Fibroblast of the conjunctiva (primary cell): Measurements from ENCODE around the gene KANTR.
"Not testable (repeated sequence)": the region's sequence is repeated elsewhere in the genome, so short reads cannot be mapped to it uniquely, and the experiment has no call there.

ENCODE experiments used
- DNase-seq: peaks from one replicate; pipeline ENCODE4 v3.0.0-alpha.2; 2010; ENCODE audit warnings: low read depth

The KANTR gene

DNA sequence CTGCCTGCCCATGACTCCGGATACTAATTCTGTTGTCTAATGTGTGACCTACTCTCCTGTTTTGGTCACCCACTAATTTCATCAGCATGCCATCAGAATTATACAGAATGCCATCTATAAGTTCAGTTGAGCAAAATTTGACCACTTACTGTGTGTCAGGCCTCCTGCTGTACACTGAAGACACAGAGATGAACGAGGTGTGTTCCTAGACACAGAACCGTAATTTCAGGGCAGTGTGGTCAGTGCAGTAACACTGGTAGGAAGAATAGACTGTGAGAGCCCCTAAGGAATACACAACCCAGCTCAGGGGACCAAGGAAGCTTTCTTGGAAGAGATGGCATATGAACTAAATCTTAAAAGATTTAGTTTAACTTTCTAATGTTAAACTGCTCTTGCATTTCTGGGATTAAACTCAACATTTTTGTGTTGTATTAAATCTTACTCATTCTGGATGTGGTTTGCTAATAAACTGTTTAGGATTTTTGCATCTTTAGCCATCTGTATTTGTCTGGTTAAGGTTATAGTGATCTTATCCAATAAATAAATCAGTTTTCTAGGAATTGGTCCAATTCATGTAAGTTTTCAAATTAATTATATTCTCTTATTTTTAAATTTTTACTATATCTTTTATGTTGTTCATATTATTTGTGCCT, 34.3 kb downstream of the KANTR start:
- DNase-seq = no peak

DNA sequence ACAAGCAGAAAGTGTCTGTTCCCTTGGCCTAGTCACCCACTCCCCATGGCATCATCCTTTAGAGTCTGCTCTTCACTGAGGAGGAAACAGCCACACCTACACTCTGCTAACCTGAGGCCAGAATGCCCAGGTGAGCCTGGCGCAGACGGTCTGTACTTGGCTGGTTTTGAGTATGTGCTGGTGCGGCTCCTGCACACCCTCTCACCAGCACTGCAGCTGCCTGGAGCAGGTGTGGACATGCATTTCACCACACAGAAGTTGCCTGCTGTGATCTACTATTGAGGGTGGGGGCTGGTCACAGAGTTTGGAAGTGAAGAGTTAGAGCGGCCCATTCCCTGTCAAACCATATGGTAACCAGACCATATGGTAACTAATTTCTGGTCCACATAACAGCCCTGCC, 39.5 kb downstream of the KANTR start:
- no peak for DNase-seq

DNA sequence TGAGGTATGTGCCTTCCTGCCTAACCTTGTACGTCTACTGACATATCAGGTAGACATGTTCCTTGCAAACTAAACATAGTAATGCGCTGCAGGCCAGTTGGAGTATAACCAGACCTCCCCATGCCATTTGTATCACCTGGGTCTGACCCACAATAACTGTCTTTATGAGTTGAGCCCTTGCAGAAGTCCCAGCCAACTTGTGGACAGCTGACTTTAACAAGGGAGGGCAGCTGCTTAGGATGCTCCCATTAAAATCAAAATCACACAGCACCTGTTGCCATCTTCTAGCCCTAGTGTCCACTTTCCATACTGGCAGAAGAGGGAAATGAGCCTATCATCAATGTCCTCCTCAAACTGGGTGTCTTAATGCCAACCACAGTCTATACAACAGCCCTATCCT, 41.6 kb downstream of the KANTR start:
- DNase-seq = no peak

DNA sequence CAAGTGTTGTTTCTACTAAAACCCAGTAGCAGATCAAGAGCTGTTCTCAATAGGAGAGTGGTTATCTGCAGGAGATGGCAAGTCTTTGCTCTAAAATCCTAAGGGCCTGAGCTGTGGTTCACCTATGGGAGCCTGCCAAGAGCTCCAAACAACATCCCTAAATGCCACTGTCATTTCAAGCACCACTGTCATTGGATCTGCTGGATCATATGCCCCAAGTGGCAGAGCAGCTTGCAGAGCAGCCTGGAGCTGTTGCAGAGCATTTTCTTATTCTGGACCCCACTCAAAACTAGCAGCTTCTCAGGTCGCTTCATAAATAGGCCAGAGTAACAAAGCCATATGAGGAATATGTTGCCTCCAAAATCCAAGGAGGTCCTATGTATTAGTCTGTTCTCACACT, 59.6 kb downstream of the KANTR start:
- no peak for DNase-seq

DNA sequence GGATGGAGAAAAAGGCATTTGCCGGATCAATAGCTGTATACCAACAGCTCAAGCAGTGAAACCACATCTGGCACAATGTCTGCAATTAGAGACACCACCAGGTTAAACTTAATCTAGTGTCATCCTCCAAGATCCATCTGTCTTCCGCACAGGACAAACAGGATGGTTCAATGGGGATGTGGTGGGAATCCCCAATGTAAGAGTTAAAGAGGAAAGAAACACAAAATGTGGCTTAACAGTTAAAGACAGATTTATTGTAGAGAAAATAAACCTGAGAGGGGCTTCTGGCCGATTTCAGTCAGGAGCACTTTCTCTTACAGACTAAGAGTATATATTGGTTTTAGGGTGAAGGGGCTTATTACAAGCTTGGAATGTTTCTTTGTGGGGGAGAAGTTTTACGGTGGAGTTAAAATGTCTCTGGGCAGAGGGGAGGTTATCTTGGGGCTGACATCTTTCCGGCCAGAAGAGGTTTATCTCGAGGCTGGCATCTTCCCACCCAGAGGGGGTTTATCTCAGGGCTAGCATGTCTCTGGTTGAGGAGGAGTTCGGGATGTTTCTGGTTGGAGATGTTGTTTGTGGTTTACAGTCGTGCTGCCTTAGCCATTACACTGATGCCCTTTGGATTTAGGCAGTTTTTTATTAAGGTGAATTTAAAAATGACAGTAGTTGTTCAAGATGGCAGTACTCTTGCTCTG, 61.7 kb downstream of the KANTR start:
- no peak for DNase-seq

DNA sequence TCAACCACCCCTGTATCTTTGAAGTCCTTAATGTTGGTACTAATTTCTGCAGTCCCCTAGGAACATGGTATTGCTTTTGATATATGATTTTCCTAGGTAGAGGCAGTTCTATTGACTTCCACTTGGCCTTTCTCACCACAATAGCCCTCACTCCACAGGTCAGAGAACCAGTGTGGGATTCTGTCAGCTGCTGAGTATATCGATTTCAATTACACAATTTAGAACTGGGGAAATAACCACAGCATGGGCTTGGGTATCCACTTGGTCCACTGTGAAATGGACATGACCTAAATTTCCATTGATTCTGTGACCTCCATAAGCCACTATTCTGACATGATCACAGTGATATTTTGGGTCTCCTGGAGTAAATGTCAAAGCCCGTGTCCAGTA, 62.3 kb downstream of the KANTR start:
- DNase-seq = no peak

DNA sequence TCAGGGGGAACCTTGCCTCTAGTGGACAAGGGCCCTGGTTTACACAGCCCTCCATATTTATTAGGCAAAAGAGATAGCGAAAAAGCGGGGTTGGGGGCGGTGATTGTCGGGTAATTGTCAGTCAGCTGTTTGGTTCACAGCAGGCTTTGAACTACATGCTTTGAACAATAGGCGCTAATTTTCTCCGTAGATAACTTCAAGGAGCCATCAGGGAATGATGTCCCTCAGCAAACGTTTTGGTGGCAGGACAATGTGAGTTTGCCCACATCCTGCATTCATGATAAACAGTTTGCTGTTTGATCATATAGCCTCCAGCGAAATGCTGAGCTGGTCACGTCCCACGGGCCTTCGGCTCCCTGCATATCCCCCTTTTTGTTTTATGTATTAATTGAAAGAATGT, 65.2 kb downstream of the KANTR start:
- no peak for DNase-seq

DNA sequence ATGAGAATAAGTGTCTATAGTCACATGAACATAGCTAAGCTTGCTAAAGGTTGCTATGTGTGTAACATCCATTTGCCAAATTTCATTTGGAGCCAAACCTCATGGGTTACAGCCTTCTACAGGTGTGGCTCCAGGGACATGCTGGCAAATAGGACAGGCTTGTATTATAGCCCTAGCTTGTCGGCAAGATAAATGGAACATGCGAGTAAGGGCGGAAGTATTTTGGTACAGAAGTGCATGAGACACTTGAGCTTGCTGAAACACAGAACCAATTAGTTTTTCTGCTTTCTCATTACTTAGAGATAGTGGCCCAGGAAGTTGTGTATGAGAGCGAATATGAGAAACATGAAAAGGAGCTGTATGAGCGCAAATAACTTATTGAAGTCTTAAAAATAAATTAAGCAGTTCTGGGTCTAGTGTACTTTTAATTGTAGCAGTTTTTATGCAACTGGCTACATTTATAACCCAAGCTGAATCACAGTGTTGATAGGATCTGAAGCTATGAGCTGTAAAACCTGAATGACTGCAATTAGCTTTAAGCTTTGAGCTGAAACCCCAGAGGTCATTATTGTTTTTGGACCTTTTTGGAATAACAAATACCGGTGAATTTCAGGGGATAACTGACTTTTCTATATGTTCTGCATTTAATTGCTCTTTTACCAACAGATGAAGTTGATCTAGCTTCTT, 66.5 kb downstream of the KANTR start:
- DNase-seq = no peak

DNA sequence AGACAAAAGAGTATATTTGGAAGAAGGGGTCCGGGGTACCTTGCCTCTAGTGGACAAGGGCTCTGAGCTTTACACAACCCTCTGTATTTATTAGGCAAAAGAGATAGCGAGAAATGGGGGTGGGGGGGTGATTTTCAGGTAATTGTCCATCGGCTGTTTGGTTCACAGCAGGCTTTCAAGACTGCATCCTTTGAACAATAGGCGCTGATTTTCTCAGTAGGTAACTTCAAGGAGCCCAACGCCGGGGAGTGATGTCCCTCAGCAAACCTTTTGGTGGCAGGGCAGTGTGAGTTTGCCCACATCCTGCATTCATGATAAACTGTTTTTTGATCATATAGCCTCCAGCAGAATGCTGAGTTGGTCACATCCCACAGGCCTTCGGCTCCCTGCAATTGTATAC, 69.5 kb downstream of the KANTR start:
- no peak for DNase-seq

DNA sequence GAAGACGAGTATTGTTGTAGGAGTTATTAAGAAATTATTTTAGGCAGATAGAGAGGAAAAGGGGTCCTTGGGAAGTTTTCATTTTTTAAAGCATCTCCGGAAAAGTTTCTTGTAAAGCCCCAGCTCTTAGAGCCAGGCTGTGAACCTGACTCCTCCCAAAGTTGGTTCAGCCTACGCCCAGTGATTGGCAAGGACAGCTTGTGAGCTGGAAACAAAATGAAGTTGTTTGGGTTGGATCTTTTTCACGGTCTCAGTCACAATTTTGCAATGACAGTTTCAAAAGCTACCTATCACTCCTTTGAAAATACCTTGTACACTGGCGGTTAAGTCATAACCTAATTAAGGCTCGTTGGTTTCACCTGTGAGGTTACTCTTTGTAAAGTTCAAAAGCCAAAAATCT, 70.6 kb downstream of the KANTR start:
- DNase-seq = not testable (repeated sequence)

DNA sequence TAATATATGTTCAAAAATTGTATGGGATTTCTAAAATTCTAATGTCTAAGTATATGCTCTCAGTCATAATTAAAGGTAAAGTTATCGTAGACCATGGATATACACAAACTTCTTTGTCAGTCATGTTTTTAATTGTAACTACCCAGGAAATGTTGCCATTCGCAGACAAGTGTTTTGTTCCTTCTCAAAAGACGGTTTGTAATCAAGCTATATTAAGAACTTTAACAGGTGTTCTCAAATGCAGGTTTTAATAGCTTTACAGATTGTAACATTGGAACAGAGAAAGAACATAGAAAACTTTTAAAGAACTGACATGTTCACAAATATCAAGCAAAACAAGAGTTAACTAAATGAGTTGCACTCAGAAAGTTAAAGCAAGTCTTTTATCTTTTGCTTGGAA, 72.2 kb downstream of the KANTR start:
- DNase-seq = no peak

DNA sequence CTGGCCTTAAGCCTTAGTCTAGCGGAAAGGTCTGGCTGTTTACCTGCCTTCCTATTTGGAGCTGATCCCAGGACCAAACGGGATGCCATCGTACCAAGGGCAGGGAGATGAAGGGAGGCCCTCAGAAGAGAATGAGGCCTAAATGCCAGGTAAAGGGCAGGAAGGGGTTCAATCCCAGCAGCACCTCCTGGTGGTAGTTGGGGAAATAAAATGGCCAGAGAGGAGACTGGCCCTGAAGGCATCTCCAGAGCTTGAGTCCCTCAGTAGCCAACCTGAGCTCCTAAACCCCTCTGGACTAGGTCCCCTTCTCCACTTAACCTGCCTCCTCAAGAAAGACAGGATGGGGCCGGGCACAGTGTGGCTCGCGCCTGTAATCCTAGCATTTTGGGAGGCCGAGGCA, 77.4 kb downstream of the KANTR start:
- DNase-seq = no peak
